ENCODE data around the gene SCN3B. TPM values are rescaled to one million over a fixed set of nuclear protein-coding genes. Genes with fewer than 3 reads are reported as not detected.
"Not testable (repeated sequence)": the region's sequence is repeated elsewhere in the genome, so short reads cannot be mapped to it uniquely, and the experiment has no call there.

SCN3B gene
- total and polyA plus RNA-seq, 4 donors: 21.0 to 97.5 (median 73.9) TPM

DNA sequence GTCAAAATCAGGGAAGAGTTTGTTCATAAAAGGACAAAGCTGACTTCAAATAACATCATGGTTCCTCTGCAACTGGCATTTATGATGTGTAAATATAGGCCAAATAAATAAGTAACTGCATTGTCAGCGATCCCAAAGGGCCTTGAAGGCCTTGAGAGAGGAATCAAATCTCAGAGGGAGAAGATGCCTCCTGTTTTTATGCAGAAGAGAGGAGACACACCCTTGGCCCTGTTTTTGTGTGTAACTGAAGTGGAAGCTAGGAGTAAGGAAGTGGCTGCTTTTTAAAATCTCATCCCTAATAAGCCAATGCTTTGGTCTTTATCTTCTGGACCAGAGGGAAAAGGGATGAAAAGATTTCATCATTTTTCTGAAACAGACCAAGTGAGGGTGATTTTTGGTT lies 15.7 kb upstream of the SCN3B start:
- DNase-seq (ENCODE audit: low read depth in 4 of 6, low spot score in 6 of 6): no peak
- Histone ChIP-seq H3K27ac (ENCODE audit: low read depth, low read length) (no peak overlapping the region), H3K9me3 (ENCODE audit: control insufficient read depth, insufficient read depth, low read length) (no peaks in the 10 kb centered on the region), H3K27me3 (ENCODE audit: control insufficient read depth, insufficient read depth, low read length) (no peaks in the 10 kb centered on the region), H3K4me1 (ENCODE audit: control insufficient read depth, insufficient read depth, low read length) (no peaks in the 10 kb centered on the region), H3K4me3 (ENCODE audit: low read depth, low read length) (no peak overlapping the region), H3K36me3 (ENCODE audit: control insufficient read depth, insufficient read depth, low read length) (no peaks in the 10 kb centered on the region)
- WGBS (ENCODE audit: insufficient coverage): 71% methylated on average over 1 of the region's 1 CpG

DNA sequence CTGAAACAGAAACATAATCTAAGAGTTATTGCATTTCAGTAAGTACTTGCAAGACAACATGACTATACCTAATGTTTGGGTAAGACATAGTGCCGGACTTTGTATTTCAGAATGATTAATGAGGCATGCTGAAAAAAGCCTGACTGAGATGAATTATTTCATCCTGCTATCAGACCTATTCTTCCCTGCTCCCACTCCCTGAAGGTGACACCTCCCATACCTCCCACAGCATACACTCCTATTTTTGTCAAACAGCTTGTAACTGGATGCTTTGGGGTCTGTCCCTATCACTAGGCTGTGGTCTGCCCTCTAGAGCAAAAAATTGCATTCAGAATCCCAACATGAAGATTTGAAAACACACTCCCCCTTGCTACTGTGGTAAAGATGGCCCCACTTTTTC lies 10.9 kb upstream of the SCN3B start:
- Histone ChIP-seq H3K4me1 (ENCODE audit: control insufficient read depth, insufficient read depth, low read length) (no peaks in the 10 kb centered on the region), H3K27ac (ENCODE audit: low read depth, low read length) (no peak overlapping the region), H3K4me3 (ENCODE audit: low read depth, low read length) (no peak overlapping the region), H3K36me3 (ENCODE audit: control insufficient read depth, insufficient read depth, low read length) (no peaks in the 10 kb centered on the region), H3K9me3 (ENCODE audit: control insufficient read depth, insufficient read depth, low read length) (no peaks in the 10 kb centered on the region), H3K27me3 (ENCODE audit: control insufficient read depth, insufficient read depth, low read length) (no peaks in the 10 kb centered on the region)
- DNase-seq (ENCODE audit: low read depth in 4 of 6, low spot score in 6 of 6): no peak
- no CpG with 5 or more reads among the region's 1 CpG for WGBS (ENCODE audit: insufficient coverage)

DNA sequence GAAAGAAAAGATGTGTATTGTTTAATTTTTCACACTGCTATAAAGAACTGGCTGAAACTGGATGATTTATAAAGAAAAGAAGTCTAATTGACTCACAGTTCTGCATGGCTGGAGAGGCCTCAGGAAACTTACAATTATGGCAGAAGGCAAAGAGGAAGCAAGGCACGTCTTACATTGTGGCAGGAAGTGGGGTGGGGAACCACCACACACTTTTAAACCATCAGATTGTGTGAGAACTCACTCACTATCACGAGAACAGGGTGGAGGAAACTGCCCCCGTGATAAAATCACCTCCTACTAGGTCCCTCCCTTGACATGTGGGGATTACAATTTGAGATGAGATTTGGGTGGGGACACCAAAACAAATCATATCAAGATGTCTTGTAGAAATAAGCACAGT lies 5.5 kb upstream of the SCN3B start:
- not testable (repeated sequence) for H3K27me3 ChIP-seq (ENCODE audit: control insufficient read depth, insufficient read depth, low read length); H3K9me3 ChIP-seq (ENCODE audit: control insufficient read depth, insufficient read depth, low read length); H3K4me1 ChIP-seq (ENCODE audit: control insufficient read depth, insufficient read depth, low read length); H3K27ac ChIP-seq (ENCODE audit: low read depth, low read length); H3K4me3 ChIP-seq (ENCODE audit: low read depth, low read length); H3K36me3 ChIP-seq (ENCODE audit: control insufficient read depth, insufficient read depth, low read length); DNase-seq (ENCODE audit: low read depth in 4 of 6, low spot score in 6 of 6)
- no CpG with 5 or more reads among the region's 3 CpGs for WGBS (ENCODE audit: insufficient coverage)

DNA sequence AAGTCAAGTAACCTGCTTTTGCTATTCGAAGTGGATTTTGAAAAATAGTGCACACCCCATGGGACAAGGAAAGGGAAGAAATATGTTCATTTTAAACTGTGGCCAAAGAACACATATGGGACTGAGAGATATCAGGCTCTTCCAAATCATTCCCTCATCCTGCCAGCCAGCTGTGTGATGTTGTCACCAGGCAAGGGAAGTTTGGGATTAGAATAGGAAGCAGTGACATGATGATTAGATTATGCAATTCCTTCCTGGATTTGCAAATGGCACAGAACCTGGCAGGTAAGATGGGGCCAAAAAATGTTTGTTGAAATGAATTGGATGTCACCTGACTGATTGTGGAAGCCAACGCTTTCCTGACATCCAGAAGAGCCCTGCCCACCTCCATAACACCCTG lies 4.9 kb upstream of the SCN3B start:
- Histone ChIP-seq H3K27me3 (ENCODE audit: control insufficient read depth, insufficient read depth, low read length) (no peaks in the 10 kb centered on the region), H3K9me3 (ENCODE audit: control insufficient read depth, insufficient read depth, low read length) (no peaks in the 10 kb centered on the region), H3K36me3 (ENCODE audit: control insufficient read depth, insufficient read depth, low read length) (no peaks in the 10 kb centered on the region), H3K27ac (ENCODE audit: low read depth, low read length) (no peak overlapping the region), H3K4me3 (ENCODE audit: low read depth, low read length) (no peak overlapping the region), H3K4me1 (ENCODE audit: control insufficient read depth, insufficient read depth, low read length) (peaks cover 7% of the 10 kb centered on the region)
- no CpG with 5 or more reads among the region's 2 CpGs for WGBS (ENCODE audit: insufficient coverage)
- no peak for DNase-seq (ENCODE audit: low read depth in 4 of 6, low spot score in 6 of 6)

DNA sequence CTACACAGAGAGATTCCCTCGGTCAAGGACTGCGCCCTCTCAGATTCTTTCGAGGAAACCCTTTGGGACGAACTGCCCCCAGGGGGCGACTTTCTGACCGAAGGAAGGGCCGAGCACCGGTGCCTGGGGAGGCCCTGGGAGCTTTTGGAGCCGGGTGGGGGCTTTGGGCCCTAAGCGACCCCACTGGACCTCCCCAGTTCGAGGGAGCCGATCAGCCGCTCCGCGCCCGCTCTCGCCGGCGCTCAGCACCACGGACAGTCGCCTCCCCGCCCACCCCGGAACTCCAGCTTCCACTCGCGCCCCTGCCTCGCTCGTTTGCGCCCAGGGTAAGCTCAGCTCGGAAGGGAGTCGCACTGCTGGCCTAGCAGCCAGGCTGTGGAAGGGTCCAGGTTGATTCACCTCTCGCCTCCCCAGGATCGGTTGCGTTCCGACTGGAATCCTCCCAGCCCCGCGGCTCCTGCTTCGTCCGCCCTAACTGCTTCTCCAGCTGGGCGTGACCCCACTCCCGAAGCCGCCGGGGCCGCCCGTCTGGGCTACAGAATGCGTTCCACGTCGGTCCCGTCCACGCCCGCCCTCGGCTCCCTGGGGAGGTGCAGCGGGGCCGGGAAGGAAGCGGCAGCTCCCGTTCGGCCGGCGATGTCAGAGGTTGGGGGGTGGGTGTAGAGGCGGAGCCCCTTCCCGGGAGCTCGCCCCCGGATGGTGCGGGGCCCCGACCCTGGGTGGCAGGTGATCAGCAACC lies 428 bp downstream of the SCN3B start:
- Histone ChIP-seq H3K9me3 (ENCODE audit: control insufficient read depth, insufficient read depth, low read length) (no peaks in the 10 kb centered on the region), H3K27me3 (ENCODE audit: control insufficient read depth, insufficient read depth, low read length) (peaks cover 8% of the 10 kb centered on the region), H3K27ac (ENCODE audit: low read depth, low read length) (peak overlapping the region; percentile 40), H3K36me3 (ENCODE audit: control insufficient read depth, insufficient read depth, low read length) (no peaks in the 10 kb centered on the region), H3K4me1 (ENCODE audit: control insufficient read depth, insufficient read depth, low read length) (peaks cover 18% of the 10 kb centered on the region), H3K4me3 (ENCODE audit: low read depth, low read length) (peak overlapping the region; percentile 63)
- WGBS (ENCODE audit: insufficient coverage): under 1% methylated on average over 62 of the region's 64 CpGs
- DNase-seq (ENCODE audit: low read depth in 4 of 6, low spot score in 6 of 6): peak in 2 of 6 donors; percentile 73 to 74

DNA sequence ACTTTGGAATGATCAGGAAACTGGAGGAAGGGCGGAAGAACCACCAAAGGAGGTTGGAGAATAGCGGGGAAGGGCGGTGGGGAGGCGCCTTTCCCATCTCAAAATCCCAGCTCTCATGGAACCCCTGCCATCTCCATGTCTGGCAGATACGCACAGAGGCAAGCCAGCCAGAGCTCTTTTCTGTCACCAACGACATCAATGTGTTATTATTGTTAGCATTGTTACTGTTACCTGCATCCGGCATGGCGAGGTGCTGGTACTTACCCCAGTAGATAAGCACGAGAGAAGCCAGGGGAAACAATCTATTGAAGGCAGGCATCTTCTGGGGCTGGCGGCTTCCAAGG lies 969 bp downstream of the SCN3B start:
- 5% methylated on average over 7 of the region's 10 CpGs for WGBS (ENCODE audit: insufficient coverage)
- Histone ChIP-seq H3K4me3 (ENCODE audit: low read depth, low read length) (peak overlapping the region; percentile 63), H3K27ac (ENCODE audit: low read depth, low read length) (no peak overlapping the region), H3K9me3 (ENCODE audit: control insufficient read depth, insufficient read depth, low read length) (no peaks in the 10 kb centered on the region), H3K4me1 (ENCODE audit: control insufficient read depth, insufficient read depth, low read length) (peaks cover 18% of the 10 kb centered on the region), H3K36me3 (ENCODE audit: control insufficient read depth, insufficient read depth, low read length) (no peaks in the 10 kb centered on the region), H3K27me3 (ENCODE audit: control insufficient read depth, insufficient read depth, low read length) (peaks cover 8% of the 10 kb centered on the region)
- DNase-seq (ENCODE audit: low read depth in 4 of 6, low spot score in 6 of 6): peak in 1 of 6 donors; percentile 76

DNA sequence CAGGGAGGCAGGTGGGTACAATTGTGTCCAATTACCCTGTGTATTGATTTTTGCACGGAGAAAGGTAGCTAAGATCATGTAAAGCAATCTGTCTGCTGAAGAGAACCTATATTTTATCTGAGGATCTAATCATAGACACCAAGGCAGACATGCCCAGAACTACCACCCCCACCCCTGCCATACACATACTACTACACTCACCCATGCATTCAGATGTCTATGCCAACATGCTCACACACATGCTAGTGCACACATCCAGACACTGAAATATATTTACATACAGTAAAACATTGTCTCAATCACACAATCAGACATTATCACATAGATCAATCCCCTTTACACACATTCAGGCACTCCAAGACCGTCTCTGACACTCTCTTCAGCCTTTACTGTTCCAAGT lies 1.8 kb downstream of the SCN3B start:
- Histone ChIP-seq H3K4me1 (ENCODE audit: control insufficient read depth, insufficient read depth, low read length) (peaks cover 18% of the 10 kb centered on the region), H3K27me3 (ENCODE audit: control insufficient read depth, insufficient read depth, low read length) (peaks cover 8% of the 10 kb centered on the region), H3K27ac (ENCODE audit: low read depth, low read length) (no peak overlapping the region), H3K9me3 (ENCODE audit: control insufficient read depth, insufficient read depth, low read length) (no peaks in the 10 kb centered on the region), H3K4me3 (ENCODE audit: low read depth, low read length) (peak overlapping the region; percentile 63), H3K36me3 (ENCODE audit: control insufficient read depth, insufficient read depth, low read length) (no peaks in the 10 kb centered on the region)
- no CpG with 5 or more reads among the region's 2 CpGs for WGBS (ENCODE audit: insufficient coverage)
- peak in 2 of 6 donors; percentile 38 for DNase-seq (ENCODE audit: low read depth in 4 of 6, low spot score in 6 of 6)

DNA sequence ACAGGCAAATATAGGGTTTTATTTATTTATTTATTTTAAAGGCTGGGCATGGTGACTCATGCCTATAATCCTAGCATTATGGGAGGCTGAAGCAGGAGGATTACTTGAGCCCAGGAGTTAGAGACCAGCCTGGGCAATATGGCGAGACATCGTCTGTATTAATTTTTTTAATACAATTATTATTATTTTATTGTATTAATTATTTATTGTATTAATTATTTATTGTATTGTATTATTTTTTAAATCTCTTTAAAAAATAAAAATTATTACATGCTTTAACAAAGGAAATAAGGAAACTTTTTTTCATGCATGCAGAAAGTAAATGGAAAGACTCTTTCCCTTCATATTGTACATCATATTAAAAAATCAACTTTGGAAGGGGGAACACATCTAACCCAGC lies 3.5 kb downstream of the SCN3B start:
- Histone ChIP-seq H3K27ac (ENCODE audit: low read depth, low read length) (no peak overlapping the region), H3K4me1 (ENCODE audit: control insufficient read depth, insufficient read depth, low read length) (peaks cover 18% of the 10 kb centered on the region), H3K9me3 (ENCODE audit: control insufficient read depth, insufficient read depth, low read length) (no peaks in the 10 kb centered on the region), H3K27me3 (ENCODE audit: control insufficient read depth, insufficient read depth, low read length) (peaks cover 8% of the 10 kb centered on the region), H3K4me3 (ENCODE audit: low read depth, low read length) (no peak overlapping the region), H3K36me3 (ENCODE audit: control insufficient read depth, insufficient read depth, low read length) (no peaks in the 10 kb centered on the region)
- no CpG with 5 or more reads among the region's 2 CpGs for WGBS (ENCODE audit: insufficient coverage)
- no peak for DNase-seq (ENCODE audit: low read depth in 4 of 6, low spot score in 6 of 6)

DNA sequence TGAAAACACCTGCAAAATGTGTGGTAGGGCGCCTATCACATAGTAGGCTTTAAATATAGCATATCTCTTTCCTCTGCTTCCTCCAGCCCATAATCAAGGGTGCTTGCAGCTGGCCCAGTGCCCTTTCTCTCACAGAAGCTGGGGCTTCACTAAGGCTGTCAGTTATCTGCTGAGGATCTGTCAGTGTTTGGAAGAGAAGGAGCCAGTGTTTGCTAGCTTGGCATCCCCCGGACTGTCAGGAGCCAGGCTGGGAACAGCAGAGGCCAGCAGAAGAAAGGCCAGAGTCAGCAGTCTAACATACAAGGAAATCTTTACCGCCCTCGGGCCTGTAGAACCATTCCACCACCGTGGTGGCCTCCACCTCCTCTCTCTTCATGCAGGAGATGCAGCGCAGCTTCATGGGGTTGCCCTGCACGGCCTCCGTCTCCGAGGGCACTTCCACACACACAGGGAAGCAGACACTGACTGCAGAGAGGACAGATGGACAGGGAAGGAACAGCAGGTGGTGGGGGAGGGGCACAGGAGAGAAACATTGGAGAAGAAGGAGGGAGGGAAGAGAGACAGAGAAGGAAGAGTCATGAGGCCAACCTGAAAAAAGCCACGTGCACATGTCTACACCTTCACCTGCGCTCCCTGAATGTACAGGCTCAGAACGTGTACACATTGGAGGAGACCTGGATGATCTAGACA lies 9.0 kb downstream of the SCN3B start:
- Histone ChIP-seq H3K4me1 (ENCODE audit: control insufficient read depth, insufficient read depth, low read length) (peaks cover 6% of the 10 kb centered on the region), H3K4me3 (ENCODE audit: low read depth, low read length) (no peak overlapping the region), H3K36me3 (ENCODE audit: control insufficient read depth, insufficient read depth, low read length) (peaks cover 18% of the 10 kb centered on the region), H3K27ac (ENCODE audit: low read depth, low read length) (no peak overlapping the region), H3K27me3 (ENCODE audit: control insufficient read depth, insufficient read depth, low read length) (no peaks in the 10 kb centered on the region), H3K9me3 (ENCODE audit: control insufficient read depth, insufficient read depth, low read length) (no peaks in the 10 kb centered on the region)
- 65% methylated on average over 7 of the region's 12 CpGs for WGBS (ENCODE audit: insufficient coverage)
- peak in 1 of 6 donors; percentile 86 for DNase-seq (ENCODE audit: low read depth in 4 of 6, low spot score in 6 of 6)

DNA sequence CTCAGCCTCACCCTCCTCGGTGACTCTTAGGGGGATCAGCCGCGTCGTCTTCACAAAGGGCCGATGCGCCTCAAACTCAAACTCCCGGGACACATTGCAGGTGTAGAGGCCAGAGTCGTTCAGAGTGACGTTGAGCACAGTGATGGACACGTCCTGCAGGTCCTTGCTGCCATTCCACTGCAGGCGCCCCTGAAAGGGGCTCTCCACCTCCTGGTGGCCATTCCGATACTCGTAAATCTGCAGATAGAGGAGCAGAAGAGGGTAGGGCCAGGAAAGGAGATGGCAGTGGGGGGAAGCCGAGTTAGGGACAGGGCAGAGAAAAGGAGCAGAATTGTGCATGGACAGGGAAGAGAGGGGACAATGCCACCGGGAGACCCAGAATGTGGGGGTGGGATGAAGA lies 12.0 kb downstream of the SCN3B start:
- Histone ChIP-seq H3K27ac (ENCODE audit: low read depth, low read length) (no peak overlapping the region), H3K9me3 (ENCODE audit: control insufficient read depth, insufficient read depth, low read length) (no peaks in the 10 kb centered on the region), H3K4me1 (ENCODE audit: control insufficient read depth, insufficient read depth, low read length) (peaks cover 6% of the 10 kb centered on the region), H3K27me3 (ENCODE audit: control insufficient read depth, insufficient read depth, low read length) (no peaks in the 10 kb centered on the region), H3K36me3 (ENCODE audit: control insufficient read depth, insufficient read depth, low read length) (peaks cover 33% of the 10 kb centered on the region), H3K4me3 (ENCODE audit: low read depth, low read length) (no peak overlapping the region)
- DNase-seq (ENCODE audit: low read depth in 4 of 6, low spot score in 6 of 6): no peak
- WGBS (ENCODE audit: insufficient coverage): 89% methylated on average over 15 of the region's 15 CpGs

All from spinal cord (tissue), 10 donors.